22Rv1 (cell line): ENCODE measurements around the gene GGNBP2.

Experiments
- ZFX ChIP-seq: fragments of 450-650 bp; IDR thresholded peaks from 2 replicates; pipeline ENCODE4 v1.6.1; 2017; ENCODE audit warnings: antibody characterized with exemption, borderline replicate concordance
- TF ChIP-seq, protein P1 (sequence below): fragments of 450-650 bp; IDR thresholded peaks from 2 replicates; pipeline ENCODE4 v1.5.1; 2017; ENCODE audit warnings: mild to moderate bottlenecking

DNA sequence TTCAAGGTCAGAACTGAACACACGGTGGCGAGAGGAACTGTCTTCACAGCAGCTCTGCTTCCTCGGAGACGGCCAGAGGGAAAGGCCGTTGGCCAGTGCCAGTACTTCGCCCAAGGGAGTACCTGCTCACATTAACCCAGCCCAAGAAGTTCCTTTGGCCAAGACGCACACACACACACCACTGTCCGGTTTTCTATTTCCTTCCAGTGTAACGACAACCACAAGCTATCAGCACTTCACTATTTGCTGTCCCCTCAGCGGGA lies 744 bp upstream of the GGNBP2 start:
- TF ChIP-seq, protein P1, sequence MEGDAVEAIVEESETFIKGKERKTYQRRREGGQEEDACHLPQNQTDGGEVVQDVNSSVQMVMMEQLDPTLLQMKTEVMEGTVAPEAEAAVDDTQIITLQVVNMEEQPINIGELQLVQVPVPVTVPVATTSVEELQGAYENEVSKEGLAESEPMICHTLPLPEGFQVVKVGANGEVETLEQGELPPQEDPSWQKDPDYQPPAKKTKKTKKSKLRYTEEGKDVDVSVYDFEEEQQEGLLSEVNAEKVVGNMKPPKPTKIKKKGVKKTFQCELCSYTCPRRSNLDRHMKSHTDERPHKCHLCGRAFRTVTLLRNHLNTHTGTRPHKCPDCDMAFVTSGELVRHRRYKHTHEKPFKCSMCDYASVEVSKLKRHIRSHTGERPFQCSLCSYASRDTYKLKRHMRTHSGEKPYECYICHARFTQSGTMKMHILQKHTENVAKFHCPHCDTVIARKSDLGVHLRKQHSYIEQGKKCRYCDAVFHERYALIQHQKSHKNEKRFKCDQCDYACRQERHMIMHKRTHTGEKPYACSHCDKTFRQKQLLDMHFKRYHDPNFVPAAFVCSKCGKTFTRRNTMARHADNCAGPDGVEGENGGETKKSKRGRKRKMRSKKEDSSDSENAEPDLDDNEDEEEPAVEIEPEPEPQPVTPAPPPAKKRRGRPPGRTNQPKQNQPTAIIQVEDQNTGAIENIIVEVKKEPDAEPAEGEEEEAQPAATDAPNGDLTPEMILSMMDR: no peak; the same call in 1 of the 2 replicates
- no peak for TF ChIP-seq ZFX
